WTC11 (cell line): Measurements from ENCODE around the gene AK2. TPM values are rescaled to one million over a fixed set of nuclear protein-coding genes. Genes with fewer than 3 reads are reported as not detected.

Experiments used
- ATAC-seq: fragments of 200-7000 bp; cut with Tn5 transposase; 2 replicates; pipeline ENCODE4 v1.10.0; 2021; ENCODE audit warnings: mild to moderate bottlenecking, moderate library complexity
- CTCF ChIA-PET: fragments of 300-600 bp; sonication (Branson Sonifier 250); formaldehyde crosslinking; loops from one replicate; lab custom pipeline; 2021; ENCODE audit warnings: antibody characterized with exemption; lab: Charles Lee
- POLR2A ChIA-PET: fragments of 350-600 bp; sonication (Branson Sonifier 250); formaldehyde crosslinking; loops from one replicate; lab custom pipeline; 2021; ENCODE audit warnings: antibody characterized with exemption; lab: Charles Lee
- DNase-seq: peaks from one replicate; pipeline ENCODE4 v3.0.0; 2021; ENCODE audit warnings: low spot score
- H3K27ac Mint-ChIP-seq: 2 replicates; pipeline ENCODE4 v1.8.0; 2021; ENCODE audit warnings: mixed read lengths
- H3K27me3 Mint-ChIP-seq: 2 replicates; pipeline ENCODE4 v1.8.0; 2021; ENCODE audit warnings: low read depth, mild to moderate bottlenecking, moderate library complexity, mixed read lengths
- H3K36me3 Mint-ChIP-seq: 2 replicates; pipeline ENCODE4 v1.8.0; 2021; ENCODE audit warnings: mixed read lengths
- H3K4me1 Mint-ChIP-seq: 2 replicates; pipeline ENCODE4 v1.8.0; 2022; ENCODE audit warnings: mixed read lengths
- H3K4me3 Mint-ChIP-seq: 2 replicates; pipeline ENCODE4 v1.8.0; 2021; ENCODE audit warnings: mild to moderate bottlenecking, moderate library complexity, mixed read lengths
- H3K9me3 Mint-ChIP-seq: 2 replicates; pipeline ENCODE4 v1.8.0; 2021; ENCODE audit warnings: mixed read lengths
- FOXP4 ChIP-seq: sonication (generic); formaldehyde crosslinking; IDR thresholded peaks from 2 replicates; pipeline ENCODE4 v1.8.0; 2022; ENCODE audit warnings: mild to moderate bottlenecking, missing genetic modification reagents
- GTF2I ChIP-seq: fragments of 250-450 bp; sonication (Bioruptor Pico); conservative IDR thresholded peaks from 2 replicates; pipeline ENCODE4 v1.4.0; 2021; ENCODE audit warnings: mild to moderate bottlenecking
- MAX ChIP-seq: sonication (generic); formaldehyde crosslinking; IDR thresholded peaks from 2 replicates; pipeline ENCODE4 v1.8.0; 2022; ENCODE audit warnings: mild to moderate bottlenecking, missing genetic modification reagents
- USF1 ChIP-seq: sonication (generic); formaldehyde crosslinking; IDR thresholded peaks from 2 replicates; pipeline ENCODE4 v1.8.0; 2022; ENCODE audit warnings: mild to moderate bottlenecking, missing genetic modification reagents
- ZNF121 ChIP-seq: sonication (generic); formaldehyde crosslinking; IDR thresholded peaks from 2 replicates; pipeline ENCODE4 v1.8.0; 2023; ENCODE audit warnings: missing genetic modification reagents
- ZNF263 ChIP-seq: sonication (generic); formaldehyde crosslinking; IDR thresholded peaks from 2 replicates; pipeline ENCODE4 v1.8.1; 2022; ENCODE audit warnings: low read depth, mild to moderate bottlenecking, moderate library complexity, missing genetic modification reagents
- ZNF396 ChIP-seq: fragments of 250-450 bp; sonication (Bioruptor Pico); IDR thresholded peaks from 2 replicates; pipeline ENCODE4 v1.8.0; 2021; ENCODE audit warnings: mild to moderate bottlenecking, moderate library complexity, borderline replicate concordance
- ZNF416 ChIP-seq: fragments of 250-450 bp; sonication (Bioruptor Pico); IDR thresholded peaks from 2 replicates; pipeline ENCODE4 v1.9.0; 2021; ENCODE audit warnings: mild to moderate bottlenecking, inconsistent platforms
- ZNF423 ChIP-seq: fragments of 250-450 bp; sonication (Bioruptor Pico); IDR thresholded peaks from 2 replicates; pipeline ENCODE4 v2.1.2; 2022; ENCODE audit warnings: mild to moderate bottlenecking, moderate library complexity
- ZNF671 ChIP-seq: fragments of 250-450 bp; sonication (Bioruptor Pico); IDR thresholded peaks from 2 replicates; pipeline ENCODE4 v1.8.0; 2021; ENCODE audit warnings: mild to moderate bottlenecking
- total RNA-seq: library from RNA; stranded (reverse); gene quantifications from 3 replicates; pipeline ENCODE4 v1.2.3, GENCODE V29; 2021
- TF ChIP-seq, protein P1 (sequence below): sonication (generic); formaldehyde crosslinking; IDR thresholded peaks from 2 replicates; pipeline ENCODE4 v1.8.0; 2023; ENCODE audit warnings: missing genetic modification reagents, mild to moderate bottlenecking, borderline replicate concordance
- TF ChIP-seq, protein P2 (sequence below): sonication (generic); formaldehyde crosslinking; conservative IDR thresholded peaks from 2 replicates; pipeline ENCODE4 v1.8.1; 2023; ENCODE audit warnings: mild to moderate bottlenecking, low read depth, missing genetic modification reagents, moderate library complexity
- TF ChIP-seq, protein P3 (sequence below): sonication (generic); formaldehyde crosslinking; IDR thresholded peaks from 2 replicates; pipeline ENCODE4 v1.8.0; 2022; ENCODE audit warnings: missing genetic modification reagents

AK2 gene
- total RNA-seq, 1 experiment from 2014 or later, result 124 TPM

GRCh38 chr1:32980080-32980479, 56.6 kb downstream of the AK2 start:
- DNase-seq, result no peak
- Mint-ChIP-seq H3K27ac (no peak overlapping the region), H3K9me3 (0 out of 2 replicates have a peak, but pooled peaks cover 3% of the 10 kb centered on the region), H3K4me1 (peaks cover 61% of the 10 kb centered on the region), H3K4me3 (no peak overlapping the region), H3K27me3 (peaks cover 16% of the 10 kb centered on the region), H3K36me3 (peaks cover 9% of the 10 kb centered on the region)
- TF ChIP-seq MAX (CRISPR knock-in tag), result no peak
- TF ChIP-seq, protein P1, sequence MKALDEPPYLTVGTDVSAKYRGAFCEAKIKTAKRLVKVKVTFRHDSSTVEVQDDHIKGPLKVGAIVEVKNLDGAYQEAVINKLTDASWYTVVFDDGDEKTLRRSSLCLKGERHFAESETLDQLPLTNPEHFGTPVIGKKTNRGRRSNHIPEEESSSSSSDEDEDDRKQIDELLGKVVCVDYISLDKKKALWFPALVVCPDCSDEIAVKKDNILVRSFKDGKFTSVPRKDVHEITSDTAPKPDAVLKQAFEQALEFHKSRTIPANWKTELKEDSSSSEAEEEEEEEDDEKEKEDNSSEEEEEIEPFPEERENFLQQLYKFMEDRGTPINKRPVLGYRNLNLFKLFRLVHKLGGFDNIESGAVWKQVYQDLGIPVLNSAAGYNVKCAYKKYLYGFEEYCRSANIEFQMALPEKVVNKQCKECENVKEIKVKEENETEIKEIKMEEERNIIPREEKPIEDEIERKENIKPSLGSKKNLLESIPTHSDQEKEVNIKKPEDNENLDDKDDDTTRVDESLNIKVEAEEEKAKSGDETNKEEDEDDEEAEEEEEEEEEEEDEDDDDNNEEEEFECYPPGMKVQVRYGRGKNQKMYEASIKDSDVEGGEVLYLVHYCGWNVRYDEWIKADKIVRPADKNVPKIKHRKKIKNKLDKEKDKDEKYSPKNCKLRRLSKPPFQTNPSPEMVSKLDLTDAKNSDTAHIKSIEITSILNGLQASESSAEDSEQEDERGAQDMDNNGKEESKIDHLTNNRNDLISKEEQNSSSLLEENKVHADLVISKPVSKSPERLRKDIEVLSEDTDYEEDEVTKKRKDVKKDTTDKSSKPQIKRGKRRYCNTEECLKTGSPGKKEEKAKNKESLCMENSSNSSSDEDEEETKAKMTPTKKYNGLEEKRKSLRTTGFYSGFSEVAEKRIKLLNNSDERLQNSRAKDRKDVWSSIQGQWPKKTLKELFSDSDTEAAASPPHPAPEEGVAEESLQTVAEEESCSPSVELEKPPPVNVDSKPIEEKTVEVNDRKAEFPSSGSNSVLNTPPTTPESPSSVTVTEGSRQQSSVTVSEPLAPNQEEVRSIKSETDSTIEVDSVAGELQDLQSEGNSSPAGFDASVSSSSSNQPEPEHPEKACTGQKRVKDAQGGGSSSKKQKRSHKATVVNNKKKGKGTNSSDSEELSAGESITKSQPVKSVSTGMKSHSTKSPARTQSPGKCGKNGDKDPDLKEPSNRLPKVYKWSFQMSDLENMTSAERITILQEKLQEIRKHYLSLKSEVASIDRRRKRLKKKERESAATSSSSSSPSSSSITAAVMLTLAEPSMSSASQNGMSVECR (CRISPR knock-in tag), result no peak
- TF ChIP-seq GTF2I (CRISPR knock-in tag), result no peak
- TF ChIP-seq, protein P2, sequence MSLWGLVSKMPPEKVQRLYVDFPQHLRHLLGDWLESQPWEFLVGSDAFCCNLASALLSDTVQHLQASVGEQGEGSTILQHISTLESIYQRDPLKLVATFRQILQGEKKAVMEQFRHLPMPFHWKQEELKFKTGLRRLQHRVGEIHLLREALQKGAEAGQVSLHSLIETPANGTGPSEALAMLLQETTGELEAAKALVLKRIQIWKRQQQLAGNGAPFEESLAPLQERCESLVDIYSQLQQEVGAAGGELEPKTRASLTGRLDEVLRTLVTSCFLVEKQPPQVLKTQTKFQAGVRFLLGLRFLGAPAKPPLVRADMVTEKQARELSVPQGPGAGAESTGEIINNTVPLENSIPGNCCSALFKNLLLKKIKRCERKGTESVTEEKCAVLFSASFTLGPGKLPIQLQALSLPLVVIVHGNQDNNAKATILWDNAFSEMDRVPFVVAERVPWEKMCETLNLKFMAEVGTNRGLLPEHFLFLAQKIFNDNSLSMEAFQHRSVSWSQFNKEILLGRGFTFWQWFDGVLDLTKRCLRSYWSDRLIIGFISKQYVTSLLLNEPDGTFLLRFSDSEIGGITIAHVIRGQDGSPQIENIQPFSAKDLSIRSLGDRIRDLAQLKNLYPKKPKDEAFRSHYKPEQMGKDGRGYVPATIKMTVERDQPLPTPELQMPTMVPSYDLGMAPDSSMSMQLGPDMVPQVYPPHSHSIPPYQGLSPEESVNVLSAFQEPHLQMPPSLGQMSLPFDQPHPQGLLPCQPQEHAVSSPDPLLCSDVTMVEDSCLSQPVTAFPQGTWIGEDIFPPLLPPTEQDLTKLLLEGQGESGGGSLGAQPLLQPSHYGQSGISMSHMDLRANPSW (CRISPR knock-in tag), result no peak
- TF ChIP-seq ZNF416 (CRISPR knock-in tag), result no peak
- no peak for TF ChIP-seq ZNF423 (CRISPR knock-in tag)
- no peak for TF ChIP-seq FOXP4 (CRISPR knock-in tag)
- no peak for TF ChIP-seq ZNF671 (CRISPR knock-in tag)
- no peak for TF ChIP-seq ZNF396 (CRISPR knock-in tag)
- no peak for TF ChIP-seq ZNF263
- TF ChIP-seq, protein P3, sequence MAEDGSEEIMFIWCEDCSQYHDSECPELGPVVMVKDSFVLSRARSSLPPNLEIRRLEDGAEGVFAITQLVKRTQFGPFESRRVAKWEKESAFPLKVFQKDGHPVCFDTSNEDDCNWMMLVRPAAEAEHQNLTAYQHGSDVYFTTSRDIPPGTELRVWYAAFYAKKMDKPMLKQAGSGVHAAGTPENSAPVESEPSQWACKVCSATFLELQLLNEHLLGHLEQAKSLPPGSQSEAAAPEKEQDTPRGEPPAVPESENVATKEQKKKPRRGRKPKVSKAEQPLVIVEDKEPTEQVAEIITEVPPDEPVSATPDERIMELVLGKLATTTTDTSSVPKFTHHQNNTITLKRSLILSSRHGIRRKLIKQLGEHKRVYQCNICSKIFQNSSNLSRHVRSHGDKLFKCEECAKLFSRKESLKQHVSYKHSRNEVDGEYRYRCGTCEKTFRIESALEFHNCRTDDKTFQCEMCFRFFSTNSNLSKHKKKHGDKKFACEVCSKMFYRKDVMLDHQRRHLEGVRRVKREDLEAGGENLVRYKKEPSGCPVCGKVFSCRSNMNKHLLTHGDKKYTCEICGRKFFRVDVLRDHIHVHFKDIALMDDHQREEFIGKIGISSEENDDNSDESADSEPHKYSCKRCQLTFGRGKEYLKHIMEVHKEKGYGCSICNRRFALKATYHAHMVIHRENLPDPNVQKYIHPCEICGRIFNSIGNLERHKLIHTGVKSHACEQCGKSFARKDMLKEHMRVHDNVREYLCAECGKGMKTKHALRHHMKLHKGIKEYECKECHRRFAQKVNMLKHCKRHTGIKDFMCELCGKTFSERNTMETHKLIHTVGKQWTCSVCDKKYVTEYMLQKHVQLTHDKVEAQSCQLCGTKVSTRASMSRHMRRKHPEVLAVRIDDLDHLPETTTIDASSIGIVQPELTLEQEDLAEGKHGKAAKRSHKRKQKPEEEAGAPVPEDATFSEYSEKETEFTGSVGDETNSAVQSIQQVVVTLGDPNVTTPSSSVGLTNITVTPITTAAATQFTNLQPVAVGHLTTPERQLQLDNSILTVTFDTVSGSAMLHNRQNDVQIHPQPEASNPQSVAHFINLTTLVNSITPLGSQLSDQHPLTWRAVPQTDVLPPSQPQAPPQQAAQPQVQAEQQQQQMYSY (CRISPR knock-in tag), result no peak
- no peak for TF ChIP-seq ZNF121
- no peak for TF ChIP-seq USF1 (CRISPR knock-in tag)
- ATAC-seq, result no peak
- ChIA-PET POLR2A (interaction anchor here (2.0 kb wide), 1 partner anchor 16 kb away, joined by 8 read pairs; the partner anchor contains the start of gene RNF19B), CTCF (interaction anchor here (0.6 to 2.2 kb wide), 6 partner anchors 12 to 88 kb away, joined by 3 to 8 read pairs (median 5); no protein-coding TSS in a partner anchor)
